ENCODE results near the gene SGCD.

The SGCD gene

DNA sequence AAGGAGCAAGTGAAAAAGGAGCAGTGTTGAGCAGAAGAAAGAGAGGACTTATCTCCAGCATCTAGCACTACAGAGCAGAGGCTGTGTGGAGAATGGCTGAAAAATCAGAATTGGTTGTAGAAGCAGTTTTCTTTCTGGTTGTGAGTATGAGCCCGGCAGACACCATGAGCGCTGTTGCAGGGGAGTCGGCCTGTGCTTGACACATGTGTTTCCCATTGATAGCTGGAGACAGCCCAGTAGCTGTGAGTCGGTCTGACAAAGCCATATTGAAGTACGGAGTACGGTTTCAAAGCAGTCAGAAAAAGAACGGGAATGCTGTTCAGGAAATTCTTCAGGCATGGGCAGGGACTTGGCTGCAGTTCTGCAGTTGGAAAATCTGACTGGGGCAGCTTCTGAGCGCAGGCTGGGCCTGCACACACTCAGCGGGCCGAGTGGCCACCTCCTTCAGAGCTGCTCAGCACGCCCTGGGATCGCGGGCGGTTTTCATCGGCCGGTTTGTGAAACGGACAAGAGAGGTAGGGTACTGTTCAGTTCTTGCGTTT lies at the start of gene SGCD:
Gene SGCD, plus strand, starts transcription at position 447 of the 542 bp plus-strand sequence.
- DNase-seq (ENCODE audit: low read depth in 2 of 2), result no peak

DNA sequence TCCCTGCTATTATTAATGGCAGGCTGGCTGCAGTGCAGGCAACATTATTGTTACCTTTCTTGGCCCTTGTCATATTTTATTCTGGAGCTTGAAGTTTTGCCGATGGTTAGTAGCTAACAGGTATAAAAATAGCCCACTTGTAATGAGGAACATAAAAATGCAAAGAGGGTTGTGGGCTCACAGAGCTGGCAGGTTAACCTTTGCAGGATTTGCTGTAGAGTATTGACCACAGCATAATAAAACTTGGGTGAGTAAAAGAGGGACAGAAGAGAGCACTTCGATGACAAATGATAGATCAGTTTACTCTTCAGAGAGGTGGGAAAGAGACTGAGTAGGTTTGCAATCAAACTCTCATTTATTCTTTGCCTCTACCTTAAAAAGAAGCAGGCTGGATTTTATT lies 49.7 kb upstream of the SGCD start:
- no peak for DNase-seq (ENCODE audit: low read depth in 2 of 2)

DNA sequence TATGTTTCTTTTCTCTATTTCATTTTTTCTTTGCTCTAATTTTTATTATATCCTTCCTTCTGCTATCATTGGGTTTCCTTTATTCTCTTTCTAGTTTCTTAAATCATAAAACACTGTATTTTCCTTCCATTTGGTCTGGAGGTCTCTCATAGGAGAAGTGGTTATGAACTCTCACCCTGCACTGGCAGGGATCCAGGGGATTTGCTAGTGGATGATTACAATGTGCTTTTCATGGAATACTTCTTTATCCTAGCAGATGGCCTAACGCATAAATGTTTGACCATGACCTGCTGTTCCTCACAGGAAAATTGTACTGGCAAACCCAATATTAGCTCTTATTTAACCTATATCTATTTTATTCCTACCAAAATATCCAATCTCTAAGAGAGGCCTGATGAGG lies 31.5 kb upstream of the SGCD start:
- DNase-seq (ENCODE audit: low read depth in 2 of 2), result no peak

DNA sequence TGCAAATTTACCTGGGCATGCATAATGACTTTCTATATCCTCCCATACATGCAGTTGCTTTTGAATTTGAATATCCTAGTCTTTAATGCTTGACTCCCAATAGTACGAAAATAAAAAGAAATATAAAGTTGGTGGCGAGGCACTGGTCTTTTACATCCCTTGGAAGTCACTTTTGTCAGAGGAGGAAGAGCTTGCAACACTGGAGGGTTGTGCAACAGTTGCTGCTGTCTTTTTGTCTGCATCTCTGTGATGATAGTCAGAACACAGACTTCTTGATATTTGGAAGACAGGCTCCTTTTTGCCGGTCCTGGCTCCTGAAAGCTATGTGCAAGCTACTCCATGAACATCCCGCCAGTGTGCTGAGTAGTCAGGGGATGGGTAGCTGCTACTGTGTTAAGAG lies 16.8 kb upstream of the SGCD start:
- no peak for DNase-seq (ENCODE audit: low read depth in 2 of 2)

DNA sequence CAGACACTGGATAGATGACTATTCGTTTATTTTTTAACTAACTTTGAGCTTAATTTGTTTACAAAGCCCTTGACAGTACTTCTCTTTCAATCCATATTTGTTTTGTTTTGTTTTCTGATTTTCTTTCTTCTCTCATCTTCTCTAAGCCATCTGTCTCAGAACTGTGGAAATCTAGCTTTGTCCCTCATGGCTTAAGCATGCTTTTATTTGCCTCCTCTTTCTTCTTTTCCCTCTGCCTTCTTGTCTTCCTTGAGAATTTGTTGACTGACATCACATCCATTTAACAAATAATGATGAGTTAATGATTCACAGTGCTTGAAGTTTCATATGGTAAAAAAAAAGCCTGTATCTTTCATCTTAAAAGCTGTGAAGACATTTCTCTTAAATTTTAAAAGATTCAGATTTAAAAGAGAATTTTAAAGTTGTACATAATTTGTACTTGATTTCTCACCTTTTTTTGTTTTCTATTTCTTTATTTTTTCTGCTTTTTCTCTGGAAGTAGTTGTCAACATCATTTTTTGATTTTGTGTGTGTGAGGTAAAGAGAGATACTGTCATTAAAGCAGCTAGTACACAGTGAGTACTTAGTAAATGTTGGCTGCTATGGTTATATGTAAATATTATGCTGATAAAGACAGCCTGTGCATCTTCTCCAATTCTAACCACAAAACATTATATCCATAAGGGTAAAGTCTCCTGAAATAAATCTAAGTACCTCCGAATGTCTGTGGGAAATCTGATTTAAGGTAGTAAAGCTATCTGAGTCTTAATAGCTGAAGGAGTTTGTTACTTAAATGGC lies 13.9 kb upstream of the SGCD start:
- no peak for DNase-seq (ENCODE audit: low read depth in 2 of 2)

DNA sequence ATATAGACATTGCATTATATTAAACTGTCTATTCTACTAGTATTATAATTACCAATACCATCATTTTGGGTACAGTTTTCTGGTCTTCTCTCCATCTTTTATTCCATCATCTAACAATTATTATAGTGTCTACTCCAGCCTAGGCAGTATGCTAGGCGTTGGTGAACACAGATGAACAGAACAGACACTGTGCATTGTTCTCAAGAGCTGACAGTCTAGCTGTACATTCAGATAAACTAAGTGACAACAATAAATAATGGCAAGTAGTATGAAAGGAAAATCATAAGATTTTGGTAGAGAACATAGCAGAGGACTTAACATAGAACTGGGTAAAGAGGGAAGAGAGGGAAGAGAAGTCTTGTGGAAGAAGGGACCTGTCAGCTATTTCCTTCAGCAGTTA lies 12.5 kb upstream of the SGCD start:
- DNase-seq (ENCODE audit: low read depth in 2 of 2), result no peak

DNA sequence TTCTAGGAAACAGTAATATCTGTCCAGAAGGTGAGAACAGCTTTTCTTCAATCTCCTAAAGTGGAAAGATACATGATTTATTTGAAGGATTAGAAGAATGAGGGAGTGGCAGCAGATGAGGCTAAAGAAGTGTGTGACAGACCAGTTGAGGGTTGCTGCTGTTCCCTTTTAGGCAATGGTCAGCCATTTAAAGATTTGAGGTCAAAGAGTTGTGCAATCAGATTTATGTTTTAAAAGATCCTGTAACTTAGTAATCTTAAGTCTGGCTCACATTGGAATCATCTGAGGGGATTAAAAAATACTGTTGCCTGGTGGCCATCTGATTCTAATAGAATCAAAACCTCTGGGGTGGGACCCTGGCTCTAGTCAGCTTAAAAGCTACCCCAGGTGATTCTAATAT lies 4.3 kb upstream of the SGCD start:
- no peak for DNase-seq (ENCODE audit: low read depth in 2 of 2)

DNA sequence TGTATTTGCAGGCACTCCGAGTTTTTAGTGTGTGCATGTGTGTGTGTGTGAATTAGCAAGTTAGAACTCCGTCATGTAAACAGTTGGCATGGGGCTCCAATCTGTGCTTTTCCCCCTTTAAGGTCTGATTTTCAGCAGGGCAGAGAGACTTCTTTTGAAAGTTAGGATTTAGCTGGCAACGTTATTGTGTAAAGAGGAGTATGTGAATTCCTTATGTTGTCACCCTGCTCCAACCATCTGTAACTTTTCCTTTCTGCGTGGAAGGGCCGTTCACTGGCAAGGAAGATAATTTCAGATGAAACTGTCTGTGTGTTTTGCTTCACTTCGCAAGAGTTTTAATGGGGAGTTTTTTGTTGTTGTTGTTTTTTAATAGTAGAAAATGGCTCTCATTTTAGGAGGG lies 332 bp downstream of the SGCD start:
- no peak for DNase-seq (ENCODE audit: low read depth in 2 of 2)

DNA sequence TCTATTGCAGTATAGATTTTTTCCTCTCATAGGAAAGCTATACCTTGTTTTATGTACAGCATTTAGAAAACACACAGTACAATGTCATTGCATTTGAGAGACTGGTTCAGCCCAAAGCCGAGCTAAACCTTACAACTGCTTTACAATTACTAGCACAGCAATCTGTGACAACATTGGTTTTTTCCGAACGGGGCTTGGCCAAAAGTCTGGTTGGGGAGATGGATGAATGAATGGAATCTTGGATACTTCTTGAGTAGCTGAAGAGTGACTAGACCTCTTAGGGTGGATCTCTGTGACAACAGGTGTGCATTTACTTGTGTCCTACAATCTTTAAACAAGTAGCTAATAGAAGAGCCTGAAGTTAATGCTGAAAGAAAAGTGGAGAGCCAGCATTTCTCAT lies 1.2 kb downstream of the SGCD start:
- no peak for DNase-seq (ENCODE audit: low read depth in 2 of 2)

DNA sequence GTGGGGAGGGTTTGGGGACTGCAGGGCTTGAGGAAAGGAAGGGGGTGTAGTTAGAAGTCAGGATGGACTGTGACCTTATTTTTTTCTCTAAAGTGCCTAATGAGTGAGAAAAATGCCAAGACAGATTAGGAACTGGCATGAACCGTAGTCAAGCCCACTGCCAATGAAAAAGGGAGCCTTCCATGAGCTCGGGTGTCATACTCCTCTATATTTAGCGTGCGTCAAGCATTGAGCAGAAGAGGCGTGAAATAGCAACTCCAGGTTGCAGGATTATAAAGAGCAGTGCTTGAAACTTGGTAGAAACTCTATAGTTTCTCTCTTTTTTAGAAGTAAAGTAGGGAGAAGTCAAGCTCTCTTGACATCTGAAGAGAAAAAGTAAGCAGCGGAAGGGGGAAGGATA lies 1.8 kb downstream of the SGCD start:
- no peak for DNase-seq (ENCODE audit: low read depth in 2 of 2)

DNA sequence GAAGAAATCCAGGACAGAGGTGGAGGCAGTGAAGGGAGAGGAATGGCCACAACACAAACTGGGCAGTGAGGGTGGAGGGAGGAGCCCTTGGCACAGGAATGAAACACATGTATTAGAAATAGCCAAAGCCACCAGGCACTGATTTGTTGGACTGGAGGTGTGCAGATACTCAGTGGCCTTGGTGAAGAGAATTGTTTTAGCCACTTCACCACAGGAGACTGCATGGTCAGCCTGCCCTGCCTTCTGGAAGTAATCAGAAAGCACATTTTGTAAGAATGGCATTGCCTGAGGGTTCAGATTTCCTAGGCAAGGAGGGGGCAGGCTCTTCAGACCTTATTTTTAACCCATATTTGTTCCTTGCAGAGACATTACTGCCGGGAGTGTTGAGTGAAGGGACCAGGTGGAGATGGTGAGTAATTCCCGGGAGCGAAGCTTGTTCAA lies 2.2 kb downstream of the SGCD start:
- no peak for DNase-seq (ENCODE audit: low read depth in 2 of 2)

DNA sequence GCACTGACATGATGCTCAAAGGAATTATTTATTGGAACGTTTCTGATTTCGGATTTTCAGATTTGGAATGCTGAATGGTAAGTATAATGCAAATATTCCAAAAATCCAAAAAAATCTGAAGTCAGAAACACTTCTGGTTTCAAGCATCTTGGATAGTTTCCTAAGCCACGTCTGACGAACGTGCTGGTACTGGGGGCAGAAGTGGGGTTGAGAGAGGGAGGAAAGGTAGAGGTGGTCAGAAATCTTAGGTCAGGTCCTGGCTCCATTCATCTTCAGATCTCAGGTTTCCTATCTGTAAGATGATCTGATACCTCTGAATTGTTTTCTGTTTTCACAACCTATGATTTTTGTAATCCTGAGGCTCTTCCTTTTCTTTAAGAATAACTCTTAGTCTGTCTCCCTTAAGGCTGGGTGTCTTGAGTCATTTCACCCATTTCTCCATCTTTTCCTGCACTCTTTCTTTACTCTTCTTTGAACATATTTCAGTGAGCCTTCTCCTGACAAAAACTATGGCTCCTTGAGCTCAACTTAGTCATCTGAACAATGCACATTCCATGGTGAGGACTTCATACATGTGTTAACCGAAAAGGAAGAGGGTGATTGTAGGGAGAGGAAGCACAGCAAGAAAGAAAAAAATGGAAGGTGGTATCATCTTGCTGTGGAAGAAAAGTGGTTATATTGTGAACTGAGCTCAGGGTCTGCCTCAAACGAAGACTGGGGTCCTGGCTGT lies 3.3 kb downstream of the SGCD start:
- DNase-seq (ENCODE audit: low read depth in 2 of 2), result no peak

DNA sequence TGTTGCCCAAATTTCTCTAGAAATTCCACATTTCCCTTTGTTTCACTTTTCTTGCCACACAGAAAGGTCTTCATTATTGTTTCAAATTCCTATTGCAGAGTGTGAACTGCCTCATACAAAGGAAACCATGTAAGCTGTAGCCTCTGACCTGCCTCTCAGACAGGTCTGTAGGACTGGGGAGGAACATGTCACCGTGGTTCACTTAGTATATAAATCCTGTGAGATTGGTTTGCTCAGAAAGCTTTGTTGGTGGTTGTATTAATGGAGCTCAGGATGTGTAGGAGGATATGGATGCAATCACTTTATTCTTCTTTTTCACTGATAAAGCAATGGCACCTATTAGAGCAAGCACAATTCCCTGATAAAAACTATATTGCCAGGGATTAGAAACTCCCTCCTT lies 4.2 kb downstream of the SGCD start:
- DNase-seq (ENCODE audit: low read depth in 2 of 2), result no peak

DNA sequence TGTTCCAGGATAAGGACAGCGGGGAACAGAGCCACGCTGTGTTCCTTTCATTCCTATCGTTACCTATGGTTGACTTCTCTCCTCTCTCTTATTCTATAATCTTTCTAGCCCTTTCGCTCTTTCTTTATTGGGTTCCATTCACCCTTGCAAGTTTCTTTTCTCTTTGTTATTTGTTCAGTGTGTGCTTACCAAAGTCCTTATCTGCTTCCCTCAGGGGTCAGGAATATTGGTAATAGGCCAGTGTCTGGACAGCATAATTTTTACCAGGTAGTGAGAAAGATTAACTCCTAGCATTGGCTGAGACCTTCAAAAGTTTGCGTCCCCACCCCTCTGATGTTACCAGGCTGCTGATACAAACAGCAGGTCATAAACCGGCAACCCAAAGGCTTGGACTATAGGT lies 4.9 kb downstream of the SGCD start:
- DNase-seq (ENCODE audit: low read depth in 2 of 2), result no peak

DNA sequence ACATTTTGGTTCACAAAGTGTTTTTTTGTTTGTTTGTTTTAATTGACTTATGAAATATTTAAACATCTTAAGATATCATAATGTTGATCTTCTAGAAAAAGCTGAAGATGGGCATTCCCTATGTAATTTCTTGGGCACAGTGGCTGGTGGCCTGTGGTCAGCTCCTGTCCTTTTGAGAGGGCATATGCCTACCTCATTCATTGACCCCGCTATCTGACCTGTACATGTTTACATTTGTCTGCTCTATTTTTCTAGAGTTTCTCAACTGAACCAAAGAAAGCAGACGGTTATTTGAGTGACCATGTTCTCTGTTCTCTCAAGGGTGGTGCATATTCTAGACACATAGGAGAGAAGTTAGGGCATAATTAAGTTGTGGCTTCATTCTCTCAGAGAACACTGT lies 5.3 kb downstream of the SGCD start:
- no peak for DNase-seq (ENCODE audit: low read depth in 2 of 2)

DNA sequence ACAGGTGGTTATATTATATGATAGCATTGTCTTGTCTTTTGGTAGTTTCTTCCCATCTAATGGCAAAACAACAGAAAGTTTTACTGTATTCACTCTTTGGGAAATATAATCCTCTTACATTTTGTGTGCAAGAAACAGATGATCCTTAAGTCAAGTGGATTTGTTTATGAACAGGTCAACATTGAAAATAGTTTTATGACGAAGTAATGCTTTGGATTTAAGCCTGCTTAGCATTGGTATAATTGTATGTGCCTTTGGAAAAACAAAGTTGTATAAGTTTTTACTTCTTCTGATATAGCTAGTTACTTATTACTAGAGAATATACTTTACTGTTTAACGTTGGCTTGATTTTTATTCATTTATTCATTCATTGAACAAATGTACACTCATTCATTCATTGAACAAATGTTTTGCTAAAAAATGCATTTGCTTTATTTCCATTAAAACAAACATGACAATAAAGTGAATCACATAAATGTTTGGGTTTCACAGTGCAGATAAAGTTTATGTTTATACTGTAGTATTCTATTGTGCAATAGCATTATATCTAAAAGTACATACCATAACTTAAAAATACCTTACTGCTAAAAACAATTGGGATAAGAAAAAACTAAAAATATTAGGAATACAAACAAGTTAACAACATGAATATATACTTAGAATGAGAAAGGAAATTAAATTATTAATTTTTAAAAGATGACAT lies 12.3 kb downstream of the SGCD start:
- no peak for DNase-seq (ENCODE audit: low read depth in 2 of 2)

DNA sequence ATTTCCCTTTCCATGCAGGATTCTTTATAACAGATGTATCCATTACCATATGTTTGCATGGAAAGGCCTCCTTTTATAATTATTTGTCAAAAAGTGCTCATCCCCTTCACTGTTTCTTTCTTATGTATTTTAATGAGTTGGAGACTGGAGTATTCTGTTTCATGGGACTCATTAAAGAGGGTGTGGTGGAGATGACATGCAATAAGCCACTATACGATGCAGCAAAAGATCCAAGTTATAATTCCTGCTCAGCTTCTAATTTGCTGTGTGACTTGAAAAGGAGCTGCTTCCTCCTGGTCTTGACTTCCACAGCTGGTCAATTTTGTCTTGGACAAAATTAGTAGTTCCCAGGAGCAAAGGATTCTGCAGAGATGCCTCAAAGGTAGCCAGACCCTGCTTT lies 13.9 kb downstream of the SGCD start:
- DNase-seq (ENCODE audit: low read depth in 2 of 2), result no peak

DNA sequence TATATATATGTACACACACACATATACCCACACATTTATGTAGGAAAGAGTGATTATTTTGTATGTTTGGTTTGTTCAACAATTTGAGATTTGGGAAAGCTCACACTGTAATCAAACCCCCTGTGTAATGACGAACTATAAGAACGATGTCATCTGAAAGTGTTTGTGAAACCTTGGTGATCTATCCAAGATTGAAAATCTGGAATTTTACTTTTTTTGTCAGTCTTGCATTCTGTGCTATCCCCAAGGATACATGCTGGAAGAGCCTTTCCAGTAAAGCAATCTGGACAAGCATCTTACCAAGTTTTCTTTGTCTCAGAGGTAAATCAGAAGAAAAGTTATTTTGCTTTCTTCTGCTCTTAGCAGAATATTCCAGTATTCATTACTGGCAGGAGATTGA lies 23.3 kb downstream of the SGCD start:
- no peak for DNase-seq (ENCODE audit: low read depth in 2 of 2)

DNA sequence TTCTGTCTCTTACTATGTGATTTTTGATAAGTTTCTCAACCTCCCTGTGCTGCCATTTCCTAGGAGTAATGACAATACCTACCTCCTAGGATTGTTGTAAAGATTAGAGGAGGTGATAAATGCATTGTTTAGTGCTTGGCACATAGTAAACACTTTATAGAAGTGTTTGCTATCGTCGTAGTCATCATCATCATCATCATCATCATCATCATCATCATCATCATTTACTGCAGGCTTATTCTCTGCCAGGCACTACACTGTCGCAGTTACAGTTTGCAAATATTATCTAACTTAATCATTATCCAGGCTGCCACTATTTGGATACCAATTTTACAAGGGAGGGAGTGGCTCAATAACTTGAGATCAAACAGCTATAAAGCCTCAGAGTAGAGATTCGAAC lies 24.5 kb downstream of the SGCD start:
- DNase-seq (ENCODE audit: low read depth in 2 of 2), result no peak

DNA sequence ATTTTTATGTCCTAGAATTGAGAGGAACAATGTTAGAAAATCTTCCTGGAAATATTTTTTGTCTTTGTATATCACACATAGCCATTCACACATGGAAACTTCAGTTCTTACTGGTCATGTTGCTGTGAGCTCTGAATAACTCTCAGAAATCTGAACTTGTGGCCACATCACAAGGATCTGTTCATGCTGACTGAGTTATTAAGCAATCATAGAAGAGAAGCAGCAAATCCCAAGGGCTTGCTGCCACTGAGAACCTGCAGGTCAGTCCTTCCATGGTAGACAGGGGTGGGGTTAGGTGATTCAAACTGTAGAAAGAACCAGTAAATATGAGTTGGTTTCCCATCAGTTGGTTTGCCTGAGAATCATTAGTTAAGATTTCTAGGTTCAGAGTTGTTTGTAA lies 27.6 kb downstream of the SGCD start:
- DNase-seq (ENCODE audit: low read depth in 2 of 2), result no peak

DNA sequence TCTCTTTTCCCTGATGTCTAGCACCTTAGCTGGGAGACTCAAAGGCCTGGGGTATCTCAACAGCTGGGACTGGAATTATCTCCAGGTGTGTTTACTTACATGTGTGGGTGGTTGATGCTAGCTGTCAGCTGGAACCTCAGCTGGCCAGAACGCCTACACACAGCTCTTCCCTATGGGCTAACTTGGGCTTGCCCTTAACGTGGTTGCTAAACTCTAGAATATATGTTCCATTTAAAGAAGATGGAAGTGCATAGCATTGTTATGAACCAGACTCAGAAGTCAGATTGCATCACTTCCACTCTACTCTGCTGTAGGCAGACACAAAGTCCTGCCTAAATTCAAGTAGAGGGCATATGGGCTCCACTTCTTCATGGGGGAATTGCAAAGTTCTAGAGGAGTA lies 29.3 kb downstream of the SGCD start:
- no peak for DNase-seq (ENCODE audit: low read depth in 2 of 2)

DNA sequence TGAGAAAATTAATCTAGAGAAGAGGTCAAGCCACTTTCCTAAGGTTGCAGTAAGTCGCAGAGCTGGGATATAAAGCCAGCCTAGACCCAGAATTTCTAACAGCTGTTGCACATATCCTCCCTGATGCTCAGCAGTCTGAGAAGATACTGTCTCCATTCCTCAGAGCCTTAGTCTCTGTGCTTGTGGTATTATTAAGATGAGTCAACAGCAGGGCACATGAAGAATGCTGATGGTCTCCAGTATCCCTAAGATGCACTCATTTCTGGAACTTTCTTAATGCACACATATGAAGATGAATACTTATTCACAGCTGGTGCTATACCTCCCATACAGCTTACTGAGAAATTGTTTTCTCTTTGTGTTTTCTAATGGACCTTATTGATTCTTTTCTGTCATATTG lies 32.5 kb downstream of the SGCD start:
- DNase-seq (ENCODE audit: low read depth in 2 of 2), result no peak
